Non-pigmented ciliary epithelial cell (primary cell): ENCODE results near the gene GNB4.

ENCODE experiments used
- DNase-seq: peaks from one replicate; pipeline ENCODE4 v3.0.0-alpha.2; 2010; ENCODE audit warnings: low read depth

Gene GNB4

DNA sequence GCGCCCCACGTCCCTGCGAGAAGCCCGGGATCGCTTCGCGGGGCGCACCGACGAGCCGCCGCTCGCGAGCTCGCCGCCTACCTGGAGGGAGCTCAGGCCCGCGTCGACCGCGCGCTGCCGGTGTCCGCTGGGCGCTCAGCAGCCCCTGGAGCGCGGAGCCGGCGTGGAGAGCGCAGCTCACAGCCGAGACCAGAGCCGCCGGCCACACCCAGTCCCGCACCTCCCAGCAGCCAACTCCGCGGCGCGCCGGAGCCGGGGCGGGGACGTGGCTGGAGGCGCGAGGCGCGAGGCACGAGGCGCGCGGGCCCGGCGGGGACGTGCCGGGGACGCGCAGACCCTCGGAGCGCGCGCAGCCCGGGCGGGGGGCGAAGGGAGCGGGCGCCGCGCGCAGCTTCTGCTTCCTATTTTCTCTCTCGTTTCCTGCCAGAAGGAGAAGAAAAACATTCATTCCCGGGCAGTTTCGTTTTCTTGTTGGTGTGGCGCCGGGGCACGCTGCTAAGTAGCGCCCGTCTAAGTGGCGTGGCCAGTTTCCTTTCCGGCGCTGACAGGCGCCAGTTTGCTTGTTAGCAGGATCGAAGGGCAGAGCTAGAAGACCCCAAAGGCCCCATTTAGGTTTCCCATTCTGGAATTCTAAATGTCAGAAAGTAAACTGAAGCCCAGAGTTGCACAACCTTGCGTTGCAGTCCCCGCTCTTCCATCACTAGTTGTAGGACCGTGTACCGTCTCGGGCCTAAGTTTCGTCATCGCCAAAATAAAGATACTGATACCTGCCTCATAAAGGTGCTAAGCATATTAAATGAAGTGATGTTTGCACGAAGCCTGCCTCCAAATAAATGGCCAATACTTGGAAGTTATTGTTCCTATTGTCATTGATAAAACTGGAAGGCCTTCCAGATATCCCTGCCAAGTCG lies at the start of gene GNB4:
GNB4 (minus strand) TSS at position 206 of the 911 bp plus-strand sequence. CDS start 25,270 bp downstream, outside the sequence.
- DNase-seq = no peak

DNA sequence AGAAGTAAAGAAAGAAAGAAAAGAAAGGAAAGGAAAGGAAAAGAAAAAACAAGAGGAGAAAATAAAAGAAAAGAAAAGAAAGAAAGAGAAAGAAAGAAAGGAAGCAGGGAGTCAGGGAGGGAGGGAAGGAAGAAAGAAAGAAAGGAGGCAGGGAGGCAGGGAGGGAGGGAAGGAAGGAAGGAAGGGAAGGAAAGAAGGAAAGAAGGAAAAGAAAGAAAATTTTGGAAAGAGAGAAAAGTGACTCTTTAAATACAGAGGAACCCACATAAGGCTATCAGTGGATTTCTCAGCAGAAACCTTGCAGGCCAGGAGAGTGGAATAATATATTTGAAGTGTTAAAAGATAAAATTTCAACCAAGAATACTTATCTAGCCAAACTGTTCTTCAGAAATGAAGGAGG lies 44.2 kb upstream of the GNB4 start:
- DNase-seq = no peak

DNA sequence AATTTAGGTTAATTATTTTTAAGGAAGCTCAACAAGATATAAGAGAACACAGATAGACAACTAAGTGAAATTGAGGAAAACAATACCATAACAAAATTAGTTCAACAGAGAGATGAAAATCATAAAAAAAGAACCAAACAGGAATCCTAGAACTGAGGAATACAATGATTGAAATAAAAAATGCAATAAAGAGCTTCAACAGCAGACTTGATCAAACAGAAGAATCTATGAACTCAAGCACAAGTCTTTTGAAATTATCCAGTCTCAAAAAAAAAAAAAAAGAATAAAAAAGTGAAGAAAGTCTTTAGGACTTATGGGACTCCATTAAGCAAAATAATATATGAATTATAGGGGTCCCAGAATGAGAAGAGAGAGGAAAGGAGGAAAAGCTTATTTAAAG lies 42.0 kb upstream of the GNB4 start:
- DNase-seq = no peak

DNA sequence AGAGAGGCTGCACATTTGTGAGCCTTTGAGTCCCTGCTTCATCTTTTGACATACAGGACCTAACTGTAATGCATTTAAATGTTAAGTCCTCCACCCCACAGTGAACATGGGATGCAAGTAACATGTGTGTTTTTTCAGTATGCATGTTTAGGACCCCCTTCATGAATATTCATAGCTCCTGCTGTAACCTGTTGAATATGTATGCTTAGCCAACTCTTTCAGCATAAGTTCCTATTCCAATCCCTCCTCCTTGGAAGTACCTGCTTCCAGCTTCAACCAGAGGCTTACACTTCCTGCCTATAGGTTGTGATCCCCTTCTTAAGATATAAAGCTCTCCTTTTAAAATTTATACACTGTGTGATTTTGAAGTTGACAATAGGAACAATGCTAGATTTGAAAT lies 36.9 kb upstream of the GNB4 start:
- no peak for DNase-seq

DNA sequence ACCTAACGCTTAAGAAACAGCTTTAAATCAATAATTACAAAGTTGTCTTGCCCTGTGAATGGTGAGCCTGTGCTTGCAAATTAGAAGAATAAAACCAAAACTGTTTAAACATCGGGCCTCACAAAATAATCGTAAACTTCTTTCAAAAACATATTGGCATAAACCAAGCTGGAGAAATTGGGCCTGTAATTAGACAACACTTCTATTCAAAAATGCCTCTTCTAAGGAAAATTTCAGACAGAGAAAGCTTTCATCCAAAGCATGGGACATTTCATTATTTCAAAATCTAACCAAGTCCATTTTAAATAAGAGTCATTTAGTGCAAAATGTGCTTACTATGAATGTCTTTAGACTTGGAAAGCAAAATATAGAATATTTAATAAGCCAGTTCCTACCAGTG lies 35.5 kb upstream of the GNB4 start:
- no peak for DNase-seq

DNA sequence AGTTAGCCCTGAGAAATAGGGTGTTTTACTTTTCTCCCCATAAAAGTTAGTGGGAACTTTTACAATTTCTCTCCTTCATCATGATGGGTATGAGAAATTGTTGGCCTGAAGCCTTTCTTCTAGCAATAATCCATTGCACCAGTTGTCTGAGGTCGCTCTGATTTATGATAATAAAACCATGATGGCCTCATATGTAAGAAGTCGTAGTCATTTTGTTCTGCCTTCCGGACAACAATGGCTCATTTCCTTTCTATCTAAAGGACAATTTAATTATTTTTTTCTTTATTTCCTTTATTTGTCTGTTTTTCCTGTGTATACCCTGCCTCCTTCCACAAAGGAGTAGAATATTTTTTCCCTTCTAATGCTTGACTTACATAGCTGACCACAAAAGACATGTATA lies 31.6 kb upstream of the GNB4 start:
- no peak for DNase-seq

DNA sequence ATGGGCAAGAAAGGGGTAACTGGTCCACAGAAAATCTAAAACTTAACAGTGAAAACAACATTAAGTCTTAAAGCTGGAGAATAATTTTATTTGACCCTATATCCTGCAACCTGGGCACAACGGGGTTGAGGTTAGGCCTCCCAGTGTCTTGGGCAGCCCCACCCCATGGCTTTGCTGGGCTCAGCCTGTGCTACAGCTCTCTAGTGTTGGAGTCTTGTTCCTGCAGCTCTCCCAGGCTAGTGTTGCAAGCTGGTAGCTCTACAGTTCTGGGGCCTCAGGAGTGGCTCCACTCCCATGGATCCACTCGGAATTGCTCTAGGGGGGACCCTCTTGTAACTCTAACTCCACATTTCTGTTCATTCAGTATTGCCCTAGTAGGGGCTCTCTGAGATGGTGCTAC lies 24.9 kb upstream of the GNB4 start:
- DNase-seq = no peak

DNA sequence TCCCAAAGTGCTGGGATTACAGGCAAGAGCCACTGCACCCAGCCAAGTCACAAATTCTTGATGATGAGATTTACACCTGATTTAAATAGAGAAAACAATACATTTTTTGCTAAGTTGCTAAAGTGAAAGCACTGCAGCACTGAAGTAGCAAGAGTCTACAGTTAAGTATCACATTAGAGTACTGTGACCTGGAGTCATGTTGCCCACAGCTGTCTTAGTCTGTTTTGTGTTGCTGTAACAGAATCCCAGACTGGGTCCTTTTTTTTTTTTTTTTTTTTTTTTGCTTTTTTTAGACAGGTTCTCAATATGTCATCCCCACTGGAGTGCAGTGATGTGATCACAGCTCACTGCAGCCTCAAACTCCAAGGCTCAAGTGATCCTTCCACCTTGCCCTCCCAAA lies 23.2 kb upstream of the GNB4 start:
- DNase-seq = no peak

DNA sequence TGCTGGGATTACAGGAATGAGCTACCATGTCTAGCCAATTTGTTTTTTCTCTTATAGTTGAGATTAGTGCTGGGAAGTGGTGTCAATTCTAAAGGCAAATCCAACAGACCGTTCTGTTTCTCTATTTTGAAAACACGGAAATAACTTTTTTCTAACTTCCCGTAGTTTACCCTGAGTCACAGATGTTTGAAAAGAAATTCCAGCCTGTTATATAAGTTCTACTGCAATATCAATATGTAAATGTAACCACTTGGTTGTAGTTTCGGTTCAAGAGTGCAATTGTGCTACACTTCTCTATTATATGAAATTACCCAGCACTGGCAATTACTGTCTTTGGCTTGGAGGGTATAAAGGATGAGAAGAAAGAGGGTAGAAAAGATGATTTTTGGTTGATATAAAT lies 22.3 kb upstream of the GNB4 start:
- no peak for DNase-seq

DNA sequence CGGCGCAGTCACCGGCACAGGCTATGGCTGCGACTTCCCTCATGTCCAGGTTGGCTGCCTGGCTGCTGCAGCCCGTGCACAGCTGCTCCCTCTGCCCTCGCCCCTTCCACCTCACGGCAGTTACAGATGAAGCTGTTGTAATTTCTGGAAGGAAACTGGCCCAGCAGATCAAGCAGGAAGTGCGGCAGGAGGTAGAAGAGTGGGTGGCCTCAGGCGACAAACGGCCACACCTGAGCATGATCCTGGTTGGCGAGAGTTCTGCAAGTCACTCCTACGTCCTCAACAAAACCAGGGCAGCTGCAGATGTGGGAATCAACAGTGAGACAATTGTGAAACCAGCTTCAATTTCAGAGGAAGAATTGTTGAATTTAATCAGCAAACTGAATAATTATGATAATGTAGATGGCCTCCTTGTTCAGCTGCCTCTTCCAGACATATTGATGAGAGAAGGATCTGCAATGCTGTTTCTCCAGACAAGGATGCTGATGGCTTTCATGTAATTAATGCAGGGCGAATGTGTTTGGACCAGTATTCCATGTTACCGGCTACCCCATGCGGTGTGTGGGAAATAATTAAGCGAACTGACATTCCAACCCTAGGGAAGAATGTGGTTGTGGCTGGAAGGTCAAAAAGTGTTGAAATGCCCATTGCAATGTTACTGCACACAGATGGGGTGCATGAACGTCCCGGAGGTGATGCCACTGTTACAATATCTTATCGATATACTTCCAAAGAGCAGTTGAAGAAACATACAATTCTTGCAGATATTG lies 13.2 kb upstream of the GNB4 start:
- no peak for DNase-seq

DNA sequence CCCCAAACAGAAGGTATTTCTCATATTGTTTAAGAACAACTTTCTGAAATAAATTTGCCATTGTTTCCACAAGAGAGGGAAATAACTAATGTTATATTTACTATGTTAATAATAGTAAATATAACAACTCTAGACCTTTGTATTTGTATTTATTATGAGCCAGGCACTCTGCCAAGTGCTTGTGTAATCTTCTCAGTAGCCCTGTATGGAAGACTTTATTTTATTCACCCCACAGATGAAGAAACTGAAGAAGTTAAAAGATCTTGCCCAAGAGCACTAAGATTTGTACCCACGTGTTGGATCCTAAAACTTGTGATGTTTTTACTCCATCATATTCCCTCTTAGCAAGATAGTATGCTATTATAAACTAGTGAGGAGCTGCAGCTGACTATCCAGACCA lies 12.0 kb upstream of the GNB4 start:
- DNase-seq = no peak

DNA sequence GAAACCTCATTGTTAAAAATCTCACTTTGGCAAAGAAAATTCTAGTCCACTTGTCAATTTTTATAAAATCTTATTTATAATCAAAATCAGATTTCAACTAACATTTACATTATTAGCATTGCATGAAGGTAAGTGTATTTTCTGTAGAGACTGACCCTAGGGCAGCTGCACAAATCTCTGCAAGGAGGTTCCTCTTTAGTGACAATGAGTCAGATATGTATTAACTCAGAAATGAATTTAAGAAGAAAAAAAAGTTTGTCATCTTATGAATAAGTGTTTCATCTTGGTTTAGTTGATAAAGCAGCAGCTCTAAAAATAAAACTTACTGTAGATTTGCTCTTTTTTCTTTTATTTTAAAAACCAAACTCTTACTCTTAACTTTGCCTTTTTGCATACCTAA lies 9.0 kb upstream of the GNB4 start:
- no peak for DNase-seq

DNA sequence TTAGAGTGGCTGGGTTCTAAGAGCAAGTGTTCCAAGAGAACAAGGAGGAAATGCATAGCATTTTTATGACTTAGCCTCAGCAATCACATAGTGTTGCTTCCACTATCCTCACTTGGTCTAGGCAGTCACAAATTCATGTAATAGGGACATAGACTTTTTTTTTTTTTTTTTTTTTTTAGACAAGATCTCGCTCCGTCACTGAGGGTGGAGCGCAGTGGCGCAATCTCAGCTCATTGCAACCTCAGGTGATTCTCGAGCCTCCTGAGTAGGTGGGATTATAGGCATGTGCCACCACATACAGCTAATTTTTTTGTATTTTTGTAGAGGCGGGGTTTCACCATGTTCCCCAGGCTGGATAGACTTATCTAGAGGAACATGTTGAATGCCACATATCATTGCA lies 4.7 kb upstream of the GNB4 start:
- no peak for DNase-seq

DNA sequence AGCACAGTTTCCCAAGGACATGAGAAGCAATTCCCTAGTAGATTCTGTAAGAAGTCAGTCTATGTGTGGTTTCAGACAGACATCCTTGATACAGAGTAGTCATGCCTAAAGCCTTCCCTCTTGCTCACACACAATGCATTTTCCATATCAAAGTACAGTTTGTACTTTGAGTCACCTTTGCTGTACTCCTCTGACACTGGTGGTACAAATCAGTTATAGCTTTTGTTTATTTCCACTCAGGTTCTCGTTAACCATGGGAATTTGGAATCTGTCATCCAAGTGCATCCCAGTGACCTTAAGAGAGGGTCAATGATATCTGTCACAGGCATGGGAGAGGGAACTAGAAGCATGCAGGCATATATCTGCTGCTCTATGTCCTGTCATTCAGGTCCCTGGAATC lies 3.6 kb upstream of the GNB4 start:
- no peak for DNase-seq

DNA sequence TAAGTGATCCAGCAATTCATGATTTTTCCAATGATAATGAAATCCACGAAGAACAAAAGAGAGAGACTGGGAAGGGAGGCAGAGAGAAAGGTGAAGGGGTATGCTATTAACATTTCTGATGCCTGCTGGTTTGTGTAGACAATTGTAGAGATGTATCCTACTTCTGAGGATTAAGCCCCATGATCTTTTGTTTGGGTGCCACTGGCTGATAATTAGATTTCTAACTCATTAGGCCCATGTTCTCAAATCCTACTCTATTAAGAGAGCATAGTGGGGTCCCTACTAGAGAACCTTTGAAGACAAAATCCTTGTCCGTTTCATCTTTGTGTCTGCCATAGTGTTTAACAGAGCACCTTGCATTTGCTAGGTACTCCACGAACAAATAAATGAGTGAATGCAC lies 2.7 kb upstream of the GNB4 start:
- no peak for DNase-seq

DNA sequence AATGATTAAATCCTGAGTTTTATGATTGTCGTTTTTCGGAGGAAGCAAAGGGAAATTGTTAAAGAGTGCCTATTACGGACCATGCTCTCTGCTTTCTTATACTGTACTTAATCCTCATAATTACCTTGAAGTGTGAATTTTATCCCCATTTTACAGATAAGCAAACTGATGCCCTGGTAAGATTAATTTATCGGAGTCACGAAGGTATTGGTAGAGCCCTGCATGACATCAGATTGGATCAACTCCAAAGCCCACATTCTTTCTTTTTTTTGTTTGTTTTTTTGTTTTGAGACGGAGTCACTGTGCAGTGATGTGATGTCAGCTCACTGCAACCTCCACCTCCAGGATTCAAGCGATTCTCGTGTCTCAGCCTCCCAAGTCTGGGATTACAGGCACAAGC lies 1.6 kb upstream of the GNB4 start:
- DNase-seq = no peak

DNA sequence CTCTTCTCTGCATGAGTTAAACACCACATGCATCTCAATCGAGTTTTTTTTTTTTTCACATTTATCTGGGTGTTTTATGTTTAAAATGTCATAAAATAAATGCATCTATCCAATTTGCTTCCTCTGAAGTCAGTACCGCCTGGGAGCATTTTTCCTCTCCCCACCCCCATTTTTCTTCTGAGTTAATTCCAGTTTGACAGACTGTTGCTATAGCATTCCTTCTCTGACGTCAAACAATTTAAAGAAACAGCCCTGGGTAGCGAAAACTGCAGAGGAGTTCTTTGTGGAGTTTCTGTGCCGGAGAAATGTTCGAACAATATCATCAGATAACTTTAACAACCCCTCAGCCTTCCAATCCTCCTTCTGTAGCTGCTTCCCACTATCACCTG lies 900 bp upstream of the GNB4 start:
- no peak for DNase-seq

DNA sequence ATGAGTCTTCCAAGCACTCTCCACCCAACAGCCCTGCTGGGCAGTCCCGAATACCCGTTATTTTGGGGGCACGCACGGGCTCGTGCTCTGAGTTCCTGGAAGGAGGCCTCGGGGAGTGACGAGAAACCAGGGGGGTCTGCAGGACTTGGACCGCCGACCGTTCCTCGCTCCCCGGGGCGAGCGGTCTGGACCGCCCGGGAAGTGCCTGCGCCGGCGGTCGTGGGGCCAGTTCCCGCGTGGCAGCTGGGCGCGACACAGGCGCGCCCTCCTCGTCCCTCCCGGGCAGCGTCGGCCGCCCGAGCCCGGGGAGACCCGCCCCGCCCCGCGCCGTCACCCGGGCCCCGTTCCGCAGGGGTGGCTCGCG lies 387 bp downstream of the GNB4 start:
- DNase-seq = no peak

DNA sequence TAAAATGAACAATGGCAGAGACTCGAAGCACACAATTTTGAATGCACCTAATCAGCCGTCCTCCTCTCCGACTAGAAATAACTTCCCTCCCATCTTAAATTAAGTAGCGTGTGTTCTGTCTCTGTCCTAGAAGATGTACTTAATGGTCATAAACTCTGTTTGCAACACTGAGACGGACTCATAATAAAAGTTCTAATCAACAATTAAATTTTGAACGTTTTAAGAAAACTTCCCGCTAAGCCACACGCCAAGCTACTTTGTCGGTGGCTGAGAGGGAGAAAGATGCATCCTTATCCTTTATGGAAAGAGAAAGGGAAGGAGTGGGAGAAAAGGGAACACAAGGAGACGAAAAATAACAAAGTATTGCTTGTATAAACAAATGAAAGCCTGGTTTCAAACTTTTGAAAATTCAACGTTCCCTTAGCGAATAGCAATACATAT lies 989 bp downstream of the GNB4 start:
- no peak for DNase-seq

DNA sequence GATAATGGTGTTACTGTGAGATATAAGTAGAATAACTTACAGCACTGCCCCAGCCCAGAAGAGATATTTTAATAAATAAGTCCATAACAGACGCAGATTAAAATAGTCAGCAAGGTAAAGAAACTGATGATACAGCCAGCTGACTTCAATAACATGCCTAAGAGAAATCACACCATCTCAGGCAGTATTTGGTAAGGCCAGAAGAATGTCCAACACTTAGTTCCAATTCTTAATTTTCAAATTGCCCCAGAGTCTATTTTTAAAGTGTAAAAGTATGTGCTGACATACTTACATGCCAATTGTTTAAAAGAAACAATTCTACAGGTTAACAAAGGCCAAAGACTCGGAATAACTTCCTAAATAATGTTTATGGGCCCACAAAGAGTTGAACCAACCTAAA lies 1.6 kb downstream of the GNB4 start:
- no peak for DNase-seq

DNA sequence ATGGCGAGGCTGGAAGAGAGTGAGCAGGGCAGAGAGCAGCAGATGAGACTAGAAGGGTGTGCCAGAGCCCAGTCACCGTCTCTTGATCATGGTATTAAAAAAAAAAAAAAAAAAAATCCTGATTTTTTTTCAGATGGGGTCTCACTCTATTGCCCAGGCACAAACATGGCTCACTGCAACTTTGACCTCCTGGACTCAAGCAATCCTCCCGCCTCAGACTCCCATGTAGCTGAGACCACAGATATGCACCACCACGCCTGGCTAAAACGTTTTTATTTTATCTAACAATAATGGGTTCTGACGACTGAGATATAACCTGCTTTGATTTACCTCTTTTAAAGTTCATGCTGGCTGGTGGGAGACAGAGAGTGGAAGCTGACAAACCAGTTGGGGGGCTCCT lies 4.0 kb downstream of the GNB4 start:
- no peak for DNase-seq

DNA sequence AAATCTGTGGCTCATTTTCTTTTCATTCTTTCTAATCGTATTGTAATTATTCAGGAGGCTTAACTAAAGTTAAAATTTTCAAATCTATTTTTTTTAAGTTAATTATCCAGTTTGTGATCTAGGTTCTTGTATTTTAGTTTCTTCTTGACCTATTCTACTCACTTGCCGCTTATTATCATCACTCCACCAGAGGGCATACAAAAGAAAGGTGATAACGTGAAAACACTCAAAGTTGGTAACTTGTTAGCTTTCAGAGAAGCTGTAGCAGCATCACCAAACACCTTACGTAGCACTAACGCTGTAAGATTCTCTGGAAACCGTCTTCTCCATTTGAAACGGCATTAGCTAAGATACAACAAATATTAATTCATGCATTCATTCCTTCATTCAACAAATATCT lies 4.8 kb downstream of the GNB4 start:
- no peak for DNase-seq

DNA sequence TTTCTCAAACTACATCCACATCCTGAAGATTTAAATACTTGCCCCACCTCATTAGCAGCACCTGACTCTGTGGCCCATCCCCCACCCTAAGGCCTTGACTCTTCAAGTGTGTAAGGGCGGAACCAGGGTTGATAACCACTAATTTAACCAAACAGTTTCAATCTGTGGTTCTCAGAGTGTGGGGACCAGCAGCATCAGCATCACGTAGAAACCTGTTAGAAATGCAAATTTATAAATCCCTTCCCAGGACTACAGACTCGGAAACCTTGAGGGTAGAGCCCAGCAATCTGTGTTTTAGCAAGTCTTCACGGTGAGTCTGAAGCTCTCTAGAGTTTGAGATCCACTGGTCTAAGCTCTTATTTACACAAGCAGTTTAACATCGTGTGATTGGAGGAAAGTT lies 12.4 kb downstream of the GNB4 start:
- no peak for DNase-seq

DNA sequence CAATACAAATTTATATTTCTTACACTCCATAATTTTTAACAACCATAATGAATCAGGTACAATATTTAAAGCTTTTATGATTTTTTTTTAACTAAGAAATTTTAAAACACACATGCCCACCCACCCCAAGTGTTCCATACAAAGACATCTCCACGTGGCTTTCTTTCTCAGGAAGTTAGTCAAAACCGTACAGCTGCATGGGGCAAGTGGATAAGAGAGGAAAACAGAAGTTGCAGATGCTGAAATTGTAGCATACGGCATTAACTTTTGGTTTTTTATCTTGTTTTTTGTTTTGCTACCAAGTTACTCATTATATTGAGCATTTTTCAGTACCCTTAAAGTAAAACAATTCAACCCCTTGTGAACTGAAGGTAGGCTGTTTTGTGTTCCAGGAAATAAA lies 14.8 kb downstream of the GNB4 start:
- no peak for DNase-seq
